Fibroblast of lung (primary cell): ENCODE measurements around the gene CC2D1A.

ENCODE experiments used
- EZH2 ChIP-seq: IDR thresholded peaks from 2 replicates; pipeline ENCODE4 v1.5.1; 2012; ENCODE audit warnings: low read length, control low read depth, mild to moderate bottlenecking; ENCODE audit errors: missing control alignments
- TF ChIP-seq, protein P1 (sequence below), 2 donors: IDR thresholded peaks in 1 of 2; conservative IDR thresholded peaks in 1 of 2; 1 replicate in 1 of 2; 2 replicates in 1 of 2; pipeline ENCODE4 v1.5.1; 2011 to 2012; ENCODE audit warnings: low read length in 2 of 2, control low read depth in 1 of 2, inconsistent platforms in 1 of 2, low read depth in 1 of 2, mild to moderate bottlenecking in 1 of 2

DNA sequence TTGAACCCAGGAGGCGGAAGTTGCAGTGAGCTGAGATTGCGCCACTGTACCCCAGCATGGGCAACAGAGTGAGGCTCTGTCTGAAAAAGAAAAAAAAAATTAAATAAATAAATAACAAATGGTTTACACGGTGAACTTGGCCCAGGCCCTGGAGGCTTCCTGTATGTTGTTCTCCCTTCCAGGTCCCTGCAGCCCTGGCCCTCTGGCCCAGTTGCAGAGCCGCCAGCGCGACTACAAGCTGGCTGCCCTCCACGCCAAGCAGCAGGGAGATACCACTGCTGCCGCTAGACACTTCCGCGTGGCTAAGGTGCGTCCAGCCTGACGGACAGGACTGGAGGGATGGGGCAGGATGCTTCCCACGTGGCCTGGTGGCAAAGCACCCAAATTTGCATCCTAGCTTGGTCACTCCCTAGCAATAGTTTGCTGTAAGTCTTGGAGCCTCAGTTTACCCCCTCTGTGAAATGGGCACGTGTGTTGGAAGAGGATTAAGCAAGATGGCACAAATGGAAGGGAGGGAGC, 11.9 kb downstream of the CC2D1A start:
- TF ChIP-seq EZH2: no peak
- TF ChIP-seq, protein P1, sequence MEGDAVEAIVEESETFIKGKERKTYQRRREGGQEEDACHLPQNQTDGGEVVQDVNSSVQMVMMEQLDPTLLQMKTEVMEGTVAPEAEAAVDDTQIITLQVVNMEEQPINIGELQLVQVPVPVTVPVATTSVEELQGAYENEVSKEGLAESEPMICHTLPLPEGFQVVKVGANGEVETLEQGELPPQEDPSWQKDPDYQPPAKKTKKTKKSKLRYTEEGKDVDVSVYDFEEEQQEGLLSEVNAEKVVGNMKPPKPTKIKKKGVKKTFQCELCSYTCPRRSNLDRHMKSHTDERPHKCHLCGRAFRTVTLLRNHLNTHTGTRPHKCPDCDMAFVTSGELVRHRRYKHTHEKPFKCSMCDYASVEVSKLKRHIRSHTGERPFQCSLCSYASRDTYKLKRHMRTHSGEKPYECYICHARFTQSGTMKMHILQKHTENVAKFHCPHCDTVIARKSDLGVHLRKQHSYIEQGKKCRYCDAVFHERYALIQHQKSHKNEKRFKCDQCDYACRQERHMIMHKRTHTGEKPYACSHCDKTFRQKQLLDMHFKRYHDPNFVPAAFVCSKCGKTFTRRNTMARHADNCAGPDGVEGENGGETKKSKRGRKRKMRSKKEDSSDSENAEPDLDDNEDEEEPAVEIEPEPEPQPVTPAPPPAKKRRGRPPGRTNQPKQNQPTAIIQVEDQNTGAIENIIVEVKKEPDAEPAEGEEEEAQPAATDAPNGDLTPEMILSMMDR (conservative IDR thresholded peaks at IDR 0.05 in 1 of 2, IDR thresholded peaks at IDR 0.05 in 1 of 2; ENCODE audit: low read depth in 1 of 2, low read length in 2 of 2): no peak
